GM12878 (cell line): ENCODE data around the gene B4GALT5. TPM values are rescaled to one million over a fixed set of nuclear protein-coding genes. Genes with fewer than 3 reads are reported as not detected.

ENCODE experiments used
- ATAC-seq: fragments of 200-7000 bp; cut with Tn5 transposase; 3 replicates; pipeline ENCODE4 v1.9.1; 2020; ENCODE audit warnings: mild to moderate bottlenecking, moderate library complexity
- BruUV-seq: library from RNA; stranded (reverse); fragments of 400-500 nt; replicated peaks from 2 replicates; lab custom pipeline; 2021; lab: Mats Ljungman, UMichigan
- CTCF ChIA-PET: fragments of 300-600 bp; sonication (Branson Sonifier 250); formaldehyde crosslinking; extraction: SDS; loops from one replicate; lab custom pipeline; 2021; ENCODE audit warnings: inconsistent platforms; lab: Yijun Ruan, JAX
- POLR2A ChIA-PET: fragments of 350-600 bp; formaldehyde crosslinking; extraction: SDS; loops from one replicate; lab custom pipeline; 2021; ENCODE audit warnings: inconsistent platforms; lab: Charles Lee
- RAD21 ChIA-PET: fragments of 300-600 bp; sonication (Branson Sonifier 250); formaldehyde crosslinking; loops from one replicate; lab custom pipeline; 2023; ENCODE audit warnings: antibody characterized with exemption; ENCODE audit not compliant: unreplicated experiment; lab: Charles Lee
- SMC1A ChIA-PET: fragments of 300-600 bp; sonication (Branson Sonifier 250); formaldehyde crosslinking; loops from one replicate; lab custom pipeline; 2023; ENCODE audit not compliant: unreplicated experiment, uncharacterized antibody; lab: Charles Lee
- DNase-seq: peaks from one replicate; pipeline ENCODE4 v3.0.0-alpha.2; 2011; ENCODE audit warnings: low read depth, low spot score
- FAIRE-seq: peaks from 3 replicates; lab custom pipeline; 2011; peaks lifted over from hg19 to GRCh38; lab: Jason Lieb, UNC
- H2AFZ ChIP-seq: 2 replicates; pipeline ENCODE4 v1.6.0; 2011; ENCODE audit warnings: low read depth, low read length, control low read depth; ENCODE audit not compliant: control insufficient read depth
- H3K27ac ChIP-seq: 2 replicates; pipeline ENCODE4 v1.5.1; 2011; ENCODE audit warnings: control low read depth; ENCODE audit not compliant: control insufficient read depth, insufficient read depth
- H3K27me3 ChIP-seq, 2 experiments: replicated peaks in 1 of 2; 2 replicates each; pipeline versions ENCODE4 v1.6.0 to v1.6.1; 2011; ENCODE audit warnings: low read length in 1 of 2; ENCODE audit not compliant: control insufficient read depth in 2 of 2, insufficient read depth in 2 of 2
- H3K36me3 ChIP-seq, 2 experiments: 2 replicates each; pipeline ENCODE4 v1.5.1; 2011; ENCODE audit warnings: low read length in 1 of 2; ENCODE audit not compliant: control insufficient read depth in 2 of 2, insufficient read depth in 2 of 2
- H3K4me1 ChIP-seq: 2 replicates; pipeline ENCODE4 v1.6.1; 2011; ENCODE audit warnings: mild to moderate bottlenecking, low read length, moderate library complexity, mixed read lengths; ENCODE audit not compliant: control insufficient read depth, insufficient read depth
- H3K4me2 ChIP-seq: 2 replicates; pipeline ENCODE4 v1.6.0; 2011; ENCODE audit warnings: control low read depth; ENCODE audit not compliant: control insufficient read depth, insufficient read depth
- H3K4me3 ChIP-seq: fragments of 200-600 bp; sonication (generic); 2 replicates; pipeline ENCODE4 v1.5.1; 2016
- H3K79me2 ChIP-seq: 2 replicates; pipeline ENCODE4 v1.6.0; 2011; ENCODE audit warnings: low read length; ENCODE audit not compliant: control insufficient read depth, insufficient read depth
- H3K9ac ChIP-seq: 2 replicates; pipeline ENCODE4 v1.8.0; 2011; ENCODE audit warnings: low read length, control low read depth, mixed read lengths; ENCODE audit not compliant: control insufficient read depth, insufficient read depth
- H3K9me3 ChIP-seq: replicated peaks from 3 replicates; pipeline ENCODE4 v1.5.1; 2011; ENCODE audit warnings: mild to moderate bottlenecking, low read length; ENCODE audit not compliant: control insufficient read depth, insufficient read depth
- H4K20me1 ChIP-seq: 2 replicates; pipeline ENCODE4 v1.6.0; 2011; ENCODE audit not compliant: control insufficient read depth, insufficient read depth
- ASH2L ChIP-seq: fragments of 300-600, 200-600 bp; sonication (generic); IDR thresholded peaks from 2 replicates; pipeline ENCODE4 v1.6.1; 2017; ENCODE audit warnings: low read depth, mild to moderate bottlenecking, borderline replicate concordance
- ATF7 ChIP-seq: fragments of 450-650 bp; IDR thresholded peaks from 2 replicates; pipeline ENCODE4 v1.6.1; 2016; ENCODE audit warnings: low read depth, mild to moderate bottlenecking
- E2F4 ChIP-seq: IDR thresholded peaks from 2 replicates; pipeline ENCODE4 v1.6.1; 2012; ENCODE audit warnings: low read depth, low read length, improper control_type of control experiment
- EED ChIP-seq: sonication (generic); IDR thresholded peaks from 2 replicates; pipeline ENCODE4 v1.6.1; 2016; ENCODE audit warnings: antibody characterized with exemption, low read depth
- FOXK2 ChIP-seq: fragments of 450-650 bp; IDR thresholded peaks from 2 replicates; pipeline ENCODE4 v1.6.1; 2017; ENCODE audit warnings: mild to moderate bottlenecking, moderate library complexity
- GATAD2B ChIP-seq: fragments of 450-650 bp; conservative IDR thresholded peaks from 2 replicates; pipeline ENCODE4 v1.6.1; 2017; ENCODE audit warnings: low read depth, mild to moderate bottlenecking, moderate library complexity
- IKZF1 ChIP-seq: fragments of 450-650 bp; conservative IDR thresholded peaks from 2 replicates; pipeline ENCODE4 v1.6.1; 2017; ENCODE audit warnings: antibody characterized with exemption, mild to moderate bottlenecking
- LARP7 ChIP-seq: fragments of 450-650 bp; IDR thresholded peaks from 2 replicates; pipeline ENCODE4 v1.6.1; 2017; ENCODE audit warnings: mild to moderate bottlenecking
- MEF2A ChIP-seq: IDR thresholded peaks from 2 replicates; pipeline ENCODE4 v1.6.1; 2011; ENCODE audit warnings: low read depth, mild to moderate bottlenecking, low read length, moderate library complexity; ENCODE audit not compliant: insufficient read depth
- NBN ChIP-seq: fragments of 450-650 bp; IDR thresholded peaks from 2 replicates; pipeline ENCODE4 v1.6.1; 2016
- NR2C1 ChIP-seq: fragments of 450-650 bp; IDR thresholded peaks from 2 replicates; pipeline ENCODE4 v1.6.1; 2017; ENCODE audit warnings: antibody characterized with exemption, mild to moderate bottlenecking, moderate library complexity
- NR2C2 ChIP-seq: IDR thresholded peaks from 2 replicates; pipeline ENCODE4 v1.6.1; 2011; ENCODE audit warnings: borderline replicate concordance, low read depth; ENCODE audit not compliant: control insufficient read depth, insufficient read length
- PKNOX1 ChIP-seq: fragments of 450-650 bp; IDR thresholded peaks from 2 replicates; pipeline ENCODE4 v1.6.1; 2016; ENCODE audit warnings: mild to moderate bottlenecking
- SMAD5 ChIP-seq: IDR thresholded peaks from 2 replicates; pipeline ENCODE4 v1.6.1; 2016; ENCODE audit warnings: antibody characterized with exemption, low read depth
- SMC3 ChIP-seq: IDR thresholded peaks from 2 replicates; pipeline ENCODE4 v1.6.1; 2011; ENCODE audit warnings: low read length, improper control_type of control experiment, borderline replicate concordance
- SUPT20H ChIP-seq: IDR thresholded peaks from 2 replicates; pipeline ENCODE4 v1.6.1; 2011; ENCODE audit warnings: low read depth, mild to moderate bottlenecking, low read length, moderate library complexity, borderline replicate concordance; ENCODE audit not compliant: control insufficient read depth
- SUZ12 ChIP-seq: fragments of 200-600 bp; sonication (generic); IDR thresholded peaks from one replicate; pipeline ENCODE4 v1.6.1; 2018; ENCODE audit warnings: antibody characterized with exemption, mild to moderate bottlenecking; ENCODE audit not compliant: unreplicated experiment
- TBL1XR1 ChIP-seq: IDR thresholded peaks from 2 replicates; pipeline ENCODE4 v1.6.1; 2012; ENCODE audit warnings: low read depth, low read length, improper control_type of control experiment
- ZNF217 ChIP-seq: fragments of 450-650 bp; IDR thresholded peaks from 2 replicates; pipeline ENCODE4 v1.6.1; 2017; ENCODE audit warnings: antibody characterized with exemption, mild to moderate bottlenecking
- ZNF24 ChIP-seq: fragments of 450-650 bp; IDR thresholded peaks from 2 replicates; pipeline ENCODE4 v1.6.1; 2017; ENCODE audit warnings: antibody characterized with exemption, mild to moderate bottlenecking
- ZNF384 ChIP-seq: IDR thresholded peaks from 2 replicates; pipeline ENCODE4 v1.6.1; 2012; ENCODE audit warnings: low read depth, mild to moderate bottlenecking, low read length, improper control_type of control experiment, borderline replicate concordance
- ZNF622 ChIP-seq: fragments of 450-650 bp; IDR thresholded peaks from 2 replicates; pipeline ENCODE4 v1.6.1; 2017; ENCODE audit warnings: mild to moderate bottlenecking, inconsistent platforms
- WGBS: methylation state at CpG from one replicate; pipeline ENCODE4 v1.1.6; 2016; ENCODE audit warnings: low lambda C conversion rate; ENCODE audit not compliant: insufficient replicate concordance, insufficient coverage; ENCODE audit errors: missing lambda C conversion rate; 5-methylcytosine and 5-hydroxymethylcytosine counted together
- in situ Hi-C: fragments of 300-500 bp; cut with MboI; formaldehyde crosslinking; loops from 9 replicates; pipeline ENCODE4 v1.14.3; 2018; ENCODE audit warnings: mixed read lengths
- intact Hi-C: fragments of 100-400 bp; cut with micrococcal nuclease; formaldehyde crosslinking; loops from one replicate; pipeline ENCODE4 v1.14.2; 2022; ENCODE audit not compliant: unreplicated experiment
- polyA plus RNA-seq, 11 experiments: library from polyadenylated mRNA; depleted of rRNA in 4 of 11; unstranded in 6 of 11; stranded (reverse) in 5 of 11; fragments of >200 nt; fragmentation: Nextera tagmentation in 4 of 11; fragmentation: Illumina TruSeq in 1 of 11; extraction: Ambion mirVana in 4 of 11; extraction: Trizol in 1 of 11; gene quantifications; 1 replicate in 1 of 11; 2 replicates in 10 of 11; pipeline versions ENCODE4 v1.2.1 to v1.2.3, GENCODE V29; 2011 to 2016; ENCODE audit warnings: inconsistent platforms in 2 of 11, missing spikeins in 2 of 11, low read depth in 1 of 11
- total RNA-seq, 4 experiments: library from RNA; depleted of rRNA in 3 of 4; stranded (reverse); fragments of >200 nt in 3 of 4; fragmentation: Illumina TruSeq in 1 of 4; extraction: Trizol in 1 of 4; gene quantifications; 2 replicates each; pipeline versions ENCODE4 v1.2.1 to v1.2.3, GENCODE V29; 2013 to 2021

The B4GALT5 gene
- total and polyA plus RNA-seq, 10 of the 15 experiments (the other 5 are each of a cell fraction or from before 2014, with no cell fraction given): 2.0 to 55.5 (median 20.2) TPM

- TF ChIP-seq TBL1XR1: no peak
- TF ChIP-seq SMC3: no peak
- TF ChIP-seq E2F4: no peak
- no peak for TF ChIP-seq NBN
- no peak for TF ChIP-seq SUPT20H
- no peak for TF ChIP-seq FOXK2
- TF ChIP-seq, all 136 proteins: peak for 0
These were observed 111.1 kb downstream of the B4GALT5 start (continued) for GRCh38 chr20:49602345-49603208.

GRCh38 chr20:49601153-49601924 lies 112.3 kb downstream of the B4GALT5 start:
- RAD21 ChIA-PET: no interaction called here
- FAIRE-seq (no peak), DNase-seq (no peak), ATAC-seq (no peak)
- CTCF ChIA-PET: interaction anchor here (1.1 to 1.6 kb wide), 5 partner anchors 8 to 61 kb away, joined by 3 to 7 read pairs (median 3); no protein-coding TSS in a partner anchor
- no peaks in the 10 kb centered on the region for H3K79me2 ChIP-seq
- POLR2A ChIA-PET: no interaction called here
- in situ Hi-C loops (no loop called here), intact Hi-C loops (no loop called here)
- no peaks in the 10 kb centered on the region for H3K36me3 ChIP-seq
- SMC1A ChIA-PET: no interaction called here
- no peak overlapping the region for H3K4me3 ChIP-seq
- peaks cover 15% of the 10 kb centered on the region for H3K4me1 ChIP-seq
- H3K27ac ChIP-seq: no peak overlapping the region
- no peak overlapping the region for H3K9ac ChIP-seq
- no peak overlapping the region for H2AFZ ChIP-seq
- no peaks in the 10 kb centered on the region for H4K20me1 ChIP-seq
- peaks cover 6% of the 10 kb centered on the region; the same call in 2 of the 3 replicates for H3K9me3 ChIP-seq
- no peak overlapping the region for H3K4me2 ChIP-seq
- no TSS peak for BruUV-seq
- WGBS: 64% methylated on average over 5 of the region's 5 CpGs
- H3K27me3 ChIP-seq: peaks cover 0 to 2% of the 10 kb centered on the region in 2 experiments; a peak in 1 of 4 replicates
- TF ChIP-seq SMAD5 (no peak), IKZF1 (no peak), ZNF217 (no peak), NR2C1 (no peak), EED (no peak), ZNF24 (no peak), ZNF622 (no peak), GATAD2B (no peak), LARP7 (no peak), ZNF384 (no peak), PKNOX1 (no peak), ATF7 (no peak), NR2C2 (no peak), SUZ12 (no peak), MEF2A (no peak), ASH2L (no peak)
